GM21367 (cell line): Measurements from ENCODE around the gene SPX.

Experiments
- ATAC-seq: cut with Tn5 transposase; IDR thresholded peaks from one replicate; pipeline ENCODE4 v1.9.1; 2021; ENCODE audit not compliant: unreplicated experiment

Gene SPX

GRCh38 chr12:21538061-21538653 is 12.1 kb downstream of the SPX start:
- no peak for ATAC-seq

- ATAC-seq: no peak
Observed at GRCh38 chr12:21539797-21540196, 13.7 kb downstream of the SPX start.

GRCh38 chr12:21541773-21542172 is 15.7 kb downstream of the SPX start:
- ATAC-seq: no peak

- ATAC-seq: no peak
Observed at GRCh38 chr12:21542403-21542802, 16.3 kb downstream of the SPX start.

GRCh38 chr12:21543151-21543550 is 17.1 kb downstream of the SPX start:
- ATAC-seq: no peak

- no peak for ATAC-seq
Observed at GRCh38 chr12:21545557-21545956, 19.5 kb downstream of the SPX start.

GRCh38 chr12:21546716-21547115 is 20.6 kb downstream of the SPX start:
- ATAC-seq: no peak

GRCh38 chr12:21547437-21547836 is 21.3 kb downstream of the SPX start:
- no peak for ATAC-seq

- no peak for ATAC-seq
Observed at GRCh38 chr12:21551841-21552465, 25.9 kb downstream of the SPX start.

- ATAC-seq: no peak
Observed at GRCh38 chr12:21552635-21553328, 26.7 kb downstream of the SPX start.

- ATAC-seq: no peak
Observed at GRCh38 chr12:21553329-21553675, 27.2 kb downstream of the SPX start.

GRCh38 chr12:21558100-21558679 is 32.1 kb downstream of the SPX start:
- ATAC-seq: no peak

- ATAC-seq: no peak
Observed at GRCh38 chr12:21559855-21560569, 33.9 kb downstream of the SPX start.

GRCh38 chr12:21561158-21561557 is 35.1 kb downstream of the SPX start:
- no peak for ATAC-seq

GRCh38 chr12:21562859-21563258 is 36.8 kb downstream of the SPX start:
- ATAC-seq: no peak

GRCh38 chr12:21566223-21566906 is 40.3 kb downstream of the SPX start:
- ATAC-seq: no peak

- ATAC-seq: no peak
Observed at GRCh38 chr12:21566907-21567394, 40.9 kb downstream of the SPX start.

- ATAC-seq: no peak
Observed at GRCh38 chr12:21568115-21568514, 42.0 kb downstream of the SPX start.

- ATAC-seq: no peak
Observed at GRCh38 chr12:21571046-21571445, 45.0 kb downstream of the SPX start.

- no peak for ATAC-seq
Observed at GRCh38 chr12:21573733-21574358, 47.8 kb downstream of the SPX start.
